CD14-positive monocyte (primary cell): ENCODE measurements around the gene RAP2A. TPM values are rescaled to one million over a fixed set of nuclear protein-coding genes. Genes with fewer than 3 reads are reported as not detected.

Experiments used
- DNase-seq, 3 donors: peaks; one replicate each; pipeline ENCODE4 v3.0.0-alpha.2; 2011 to 2022
- H2AFZ ChIP-seq: 2 replicates; pipeline ENCODE4 v1.6.0; 2012; ENCODE audit warnings: mild to moderate bottlenecking, low read depth, low read length, inconsistent platforms; ENCODE audit not compliant: insufficient read depth, poor library complexity, severe bottlenecking
- H3K27ac ChIP-seq, 2 donors: 1 replicate in 1 of 2; 2 replicates in 1 of 2; pipeline ENCODE4 v1.5.1; 2012 to 2013; ENCODE audit warnings: low read length in 2 of 2, control low read depth in 1 of 2, inconsistent platforms in 1 of 2, low read depth in 1 of 2, mild to moderate bottlenecking in 1 of 2
- H3K27me3 ChIP-seq, 2 donors: one replicate each; pipeline versions ENCODE4 v1.6.0 to v1.6.1; 2011 to 2013; ENCODE audit warnings: low read length in 2 of 2; ENCODE audit not compliant: control insufficient read depth in 2 of 2, insufficient read depth in 2 of 2
- H3K36me3 ChIP-seq, 2 donors: replicated peaks in 1 of 2; 1 replicate in 1 of 2; 2 replicates in 1 of 2; pipeline versions ENCODE4 v1.5.1 to v1.6.1; 2012 to 2013; ENCODE audit warnings: low read length in 2 of 2, control low read depth in 1 of 2, inconsistent platforms in 1 of 2, mild to moderate bottlenecking in 1 of 2; ENCODE audit not compliant: insufficient read depth in 2 of 2, control insufficient read depth in 1 of 2
- H3K4me1 ChIP-seq, 2 donors: 1 replicate in 1 of 2; 2 replicates in 1 of 2; pipeline versions ENCODE4 v1.5.1 to v1.6.1; 2012 to 2013; ENCODE audit warnings: low read length in 2 of 2, control low read depth in 1 of 2, inconsistent platforms in 1 of 2, mild to moderate bottlenecking in 1 of 2, moderate library complexity in 1 of 2; ENCODE audit not compliant: insufficient read depth in 2 of 2, control insufficient read depth in 1 of 2
- H3K4me2 ChIP-seq: replicated peaks from 2 replicates; pipeline ENCODE3; 2012; ENCODE audit warnings: low read length, moderate library complexity, mild to moderate bottlenecking; ENCODE audit not compliant: poor library complexity, severe bottlenecking; ENCODE audit errors: extremely low read depth
- H3K4me3 ChIP-seq, 3 experiments: fragments of 200-600 bp in 1 of 3; sonication (generic) in 1 of 3; replicated peaks in 1 of 3; 1 replicate in 2 of 3; 2 replicates in 1 of 3; pipeline ENCODE4 v1.5.1; 2011 to 2013; ENCODE audit warnings: low read length in 3 of 3, mild to moderate bottlenecking in 3 of 3, control low read depth in 2 of 3, low read depth in 2 of 3, inconsistent platforms in 1 of 3, moderate library complexity in 1 of 3
- H3K79me2 ChIP-seq: 2 replicates; pipeline ENCODE4 v1.6.0; 2012; ENCODE audit warnings: mild to moderate bottlenecking, control low read depth, inconsistent platforms, low read length, moderate library complexity; ENCODE audit not compliant: insufficient read depth
- H3K9ac ChIP-seq: 2 replicates; pipeline ENCODE4 v1.6.0; 2017; ENCODE audit warnings: low read length, mild to moderate bottlenecking; ENCODE audit not compliant: insufficient read depth, poor library complexity, severe bottlenecking
- H3K9me3 ChIP-seq, 2 donors: replicated peaks in 1 of 2; 1 replicate in 1 of 2; 2 replicates in 1 of 2; pipeline versions ENCODE4 v1.5.1 to v1.6.1; 2012 to 2013; ENCODE audit warnings: low read length in 2 of 2, control low read depth in 1 of 2; ENCODE audit not compliant: control insufficient read depth in 1 of 2, insufficient read depth in 1 of 2
- H4K20me1 ChIP-seq: 2 replicates; pipeline ENCODE4 v1.6.0; 2012; ENCODE audit warnings: mild to moderate bottlenecking, low read length, control low read depth, moderate library complexity; ENCODE audit not compliant: insufficient read depth
- H3K27ac Mint-ChIP-seq, 7 donors: one replicate each; pipeline ENCODE4 v1.8.0; 2020; ENCODE audit warnings: mild to moderate bottlenecking in 7 of 7, mixed read lengths in 7 of 7, moderate library complexity in 6 of 7, inconsistent platforms in 2 of 7
- H3K27me3 Mint-ChIP-seq, 3 donors: one replicate each; pipeline ENCODE4 v1.8.0; 2021 to 2022; ENCODE audit warnings: low read depth in 3 of 3, mild to moderate bottlenecking in 3 of 3, mixed read lengths in 3 of 3, moderate library complexity in 3 of 3, inconsistent platforms in 1 of 3
- H3K36me3 Mint-ChIP-seq, 2 donors: one replicate each; pipeline ENCODE4 v1.8.0; 2020; ENCODE audit warnings: mixed read lengths in 2 of 2, inconsistent platforms in 1 of 2, mild to moderate bottlenecking in 1 of 2
- H3K4me1 Mint-ChIP-seq: one replicate; pipeline ENCODE4 v1.8.0; 2020; ENCODE audit warnings: mild to moderate bottlenecking, mixed read lengths
- H3K4me3 Mint-ChIP-seq, 2 donors: one replicate each; pipeline ENCODE4 v1.8.0; 2020; ENCODE audit warnings: mild to moderate bottlenecking in 2 of 2, mixed read lengths in 2 of 2, moderate library complexity in 1 of 2
- H3K9me3 Mint-ChIP-seq, 7 donors: one replicate each; pipeline ENCODE4 v1.8.0; 2020 to 2022; ENCODE audit warnings: mixed read lengths in 7 of 7, mild to moderate bottlenecking in 6 of 7, moderate library complexity in 6 of 7, inconsistent platforms in 2 of 7
- CTCF ChIP-seq: fragments of 200-600 bp; IDR thresholded peaks from one replicate; pipeline ENCODE4 v1.8.0; 2022; ENCODE audit warnings: antibody characterized with exemption, mild to moderate bottlenecking
- WGBS: methylation state at CpG from one replicate; pipeline ENCODE4 v1.1.5; 2013; ENCODE audit warnings: missing lambda C conversion rate; ENCODE audit not compliant: insufficient coverage; 5-methylcytosine and 5-hydroxymethylcytosine counted together
- intact Hi-C, 2 donors: fragments of 100-400 bp; cut with micrococcal nuclease; formaldehyde crosslinking; loops; one replicate each; pipeline versions ENCODE4 v1.15.0 to v1.15.1; 2023
- polyA plus RNA-seq, 3 donors: library from polyadenylated mRNA; depleted of rRNA in 1 of 3; unstranded in 2 of 3; stranded (reverse) in 1 of 3; fragments of 300-500 nt in 2 of 3; fragments of >200 nt in 1 of 3; fragmentation: Illumina TruSeq in 2 of 3; gene quantifications; 1 replicate in 2 of 3; 2 replicates in 1 of 3; pipeline ENCODE4 v1.2.3, GENCODE V29; 2012 to 2021

The RAP2A gene
- polyA plus RNA-seq, 3 donors: 2.3 to 5.3 (median 4.5) TPM

GRCh38 chr13:97475011-97475410, 41.0 kb downstream of the RAP2A start:
- H3K9me3 ChIP-seq: no peaks in the 10 kb centered on the region
- no peaks in the 10 kb centered on the region for H3K27me3 ChIP-seq
- no peak overlapping the region for H2AFZ ChIP-seq
- Mint-ChIP-seq H3K4me1 (no peaks in the 10 kb centered on the region), H3K27me3 (peaks cover 0 to 4% (median 3%) of the 10 kb centered on the region in 3 donors), H3K36me3 (no peaks in the 10 kb centered on the region), H3K9me3 (peaks cover 0 to 6% (median 3%) of the 10 kb centered on the region in 7 donors), H3K4me3 (no peak overlapping the region), H3K27ac (no peak overlapping the region)
- intact Hi-C loops: no loop called here
- DNase-seq: no peak
- H3K27ac ChIP-seq: no peak overlapping the region
- H3K36me3 ChIP-seq: no peaks in the 10 kb centered on the region
- H4K20me1 ChIP-seq: no peaks in the 10 kb centered on the region
- H3K9ac ChIP-seq: no peak overlapping the region
- no peak overlapping the region for H3K4me2 ChIP-seq
- H3K4me3 ChIP-seq: no peak overlapping the region
- no peaks in the 10 kb centered on the region for H3K79me2 ChIP-seq
- no peak for TF ChIP-seq CTCF
- 80% methylated on average over 2 of the region's 4 CpGs for WGBS
- H3K4me1 ChIP-seq: no peaks in the 10 kb centered on the region

GRCh38 chr13:97477844-97478243, 43.9 kb downstream of the RAP2A start:
- Histone ChIP-seq H3K4me3 (no peak overlapping the region), H3K36me3 (no peaks in the 10 kb centered on the region), H3K27ac (no peak overlapping the region), H3K4me2 (no peak overlapping the region), H3K79me2 (no peaks in the 10 kb centered on the region), H3K9ac (no peak overlapping the region), H4K20me1 (no peaks in the 10 kb centered on the region), H3K9me3 (no peaks in the 10 kb centered on the region), H3K27me3 (no peaks in the 10 kb centered on the region), H3K4me1 (no peaks in the 10 kb centered on the region), H2AFZ (no peak overlapping the region)
- peaks cover 0 to 4% (median 0%) of the 10 kb centered on the region in 7 donors for H3K9me3 Mint-ChIP-seq
- no peak overlapping the region for H3K27ac Mint-ChIP-seq
- H3K4me3 Mint-ChIP-seq: no peak overlapping the region
- H3K4me1 Mint-ChIP-seq: no peaks in the 10 kb centered on the region
- H3K36me3 Mint-ChIP-seq: no peaks in the 10 kb centered on the region
- no peak for DNase-seq
- H3K27me3 Mint-ChIP-seq: peaks cover 1 to 3% (median 2%) of the 10 kb centered on the region in 3 donors
- intact Hi-C loops: no loop called here
- TF ChIP-seq CTCF: no peak
